ENCODE data around the gene MPP3.

DNA sequence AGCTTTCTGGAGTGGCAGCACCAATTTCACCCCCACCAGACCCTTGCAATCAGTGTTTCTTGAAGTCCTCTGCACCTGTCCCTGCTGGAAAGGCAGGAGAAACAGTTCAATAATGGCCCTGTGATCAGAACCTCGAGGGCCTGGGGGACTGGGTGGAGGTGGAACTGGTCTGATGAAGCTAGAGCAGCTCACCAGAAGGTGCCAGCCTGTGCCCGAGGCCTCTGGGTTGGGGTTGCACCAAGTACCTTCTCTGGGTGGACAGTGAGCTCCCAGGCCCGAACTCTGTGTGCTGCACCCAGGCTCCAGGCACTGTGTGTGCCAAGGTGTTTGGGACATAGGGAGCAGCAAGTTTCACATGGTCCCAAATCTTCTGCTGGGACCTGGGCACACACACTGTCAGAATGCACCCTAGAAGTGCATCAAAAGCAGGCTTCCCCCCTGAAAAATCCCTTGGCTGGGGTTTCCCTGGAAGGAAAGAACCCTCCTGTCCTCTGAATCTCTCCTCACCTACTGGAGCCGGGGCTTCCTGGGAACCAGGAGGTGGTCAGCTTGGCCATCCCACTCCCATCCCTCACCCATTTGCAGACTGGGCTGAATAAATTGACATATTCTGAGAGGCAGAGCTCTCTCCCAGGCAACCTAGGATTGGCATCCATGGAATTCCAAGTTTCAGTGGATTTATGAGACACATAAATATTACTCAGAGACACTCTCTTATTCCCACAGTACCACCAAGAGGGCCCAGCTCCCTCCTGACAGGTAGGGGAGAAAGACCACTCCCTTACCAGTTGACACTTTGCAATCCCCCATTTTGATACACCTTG is 31.4 kb upstream of the MPP3 start:
- TF ChIP-seq, protein P1, sequence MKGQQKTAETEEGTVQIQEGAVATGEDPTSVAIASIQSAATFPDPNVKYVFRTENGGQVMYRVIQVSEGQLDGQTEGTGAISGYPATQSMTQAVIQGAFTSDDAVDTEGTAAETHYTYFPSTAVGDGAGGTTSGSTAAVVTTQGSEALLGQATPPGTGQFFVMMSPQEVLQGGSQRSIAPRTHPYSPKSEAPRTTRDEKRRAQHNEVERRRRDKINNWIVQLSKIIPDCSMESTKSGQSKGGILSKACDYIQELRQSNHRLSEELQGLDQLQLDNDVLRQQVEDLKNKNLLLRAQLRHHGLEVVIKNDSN (CRISPR knock-in tag; IDR thresholded peaks at IDR 0.05) = no peak
- no peak for TF ChIP-seq RELA (CRISPR knock-in tag; IDR thresholded peaks at IDR 0.05; ENCODE audit: borderline replicate concordance)
